GM18517 (cell line): Measurements from ENCODE around the gene DNAJA4.

Experiments used
- ATAC-seq: cut with Tn5 transposase; IDR thresholded peaks from one replicate; pipeline ENCODE4 v1.9.1; 2021; ENCODE audit warnings: mild to moderate bottlenecking, moderate library complexity; ENCODE audit not compliant: unreplicated experiment

The DNAJA4 gene

GRCh38 chr15:78313383-78313782 lies 49.0 kb downstream of the DNAJA4 start:
- no peak for ATAC-seq

- ATAC-seq, result no peak
Measured at GRCh38 chr15:78314181-78314581, 49.8 kb downstream of the DNAJA4 start.

GRCh38 chr15:78315686-78316282 lies 51.4 kb downstream of the DNAJA4 start:
- ATAC-seq, result no peak

GRCh38 chr15:78316283-78317083 lies 52.1 kb downstream of the DNAJA4 start:
- no peak for ATAC-seq

- no peak for ATAC-seq
Measured at GRCh38 chr15:78317145-78317836, 52.9 kb downstream of the DNAJA4 start.

- no peak for ATAC-seq
Measured at GRCh38 chr15:78319588-78319987, 55.2 kb downstream of the DNAJA4 start.

- ATAC-seq, result no peak
Measured at GRCh38 chr15:78320183-78320582, 55.8 kb downstream of the DNAJA4 start.

- ATAC-seq, result no peak
Measured at GRCh38 chr15:78321041-78321570, 56.7 kb downstream of the DNAJA4 start.

GRCh38 chr15:78321786-78322185 lies 57.4 kb downstream of the DNAJA4 start:
- ATAC-seq, result no peak

- no peak for ATAC-seq
Measured at GRCh38 chr15:78322243-78322642, 57.9 kb downstream of the DNAJA4 start.

GRCh38 chr15:78322724-78323521 lies 58.6 kb downstream of the DNAJA4 start:
- no peak for ATAC-seq

- ATAC-seq, result no peak
Measured at GRCh38 chr15:78323693-78324092, 59.3 kb downstream of the DNAJA4 start.

- no peak for ATAC-seq
Measured at GRCh38 chr15:78324144-78324543, 59.8 kb downstream of the DNAJA4 start.

GRCh38 chr15:78325092-78325843 lies 60.9 kb downstream of the DNAJA4 start:
- no peak for ATAC-seq

- no peak for ATAC-seq
Measured at GRCh38 chr15:78327466-78327865, 63.1 kb downstream of the DNAJA4 start.

GRCh38 chr15:78329625-78330024 lies 65.3 kb downstream of the DNAJA4 start:
- no peak for ATAC-seq
